ENCODE data around the gene SFN.
A peak's percentile ranks its signal among the peaks of the same experiment; 100 is the strongest.
"Not testable (repeated sequence)": the region's sequence is repeated elsewhere in the genome, so short reads cannot be mapped to it uniquely, and the experiment has no call there.

Gene SFN

GRCh38 chr1:26862781-26863684 lies at the start of gene SFN:
TSS of gene SFN (plus strand) at chr1:26863149. CDS start at chr1:26863213, 64 bp downstream.
- peak; percentile 63 for DNase-seq (ENCODE audit: low spot score)

DNA sequence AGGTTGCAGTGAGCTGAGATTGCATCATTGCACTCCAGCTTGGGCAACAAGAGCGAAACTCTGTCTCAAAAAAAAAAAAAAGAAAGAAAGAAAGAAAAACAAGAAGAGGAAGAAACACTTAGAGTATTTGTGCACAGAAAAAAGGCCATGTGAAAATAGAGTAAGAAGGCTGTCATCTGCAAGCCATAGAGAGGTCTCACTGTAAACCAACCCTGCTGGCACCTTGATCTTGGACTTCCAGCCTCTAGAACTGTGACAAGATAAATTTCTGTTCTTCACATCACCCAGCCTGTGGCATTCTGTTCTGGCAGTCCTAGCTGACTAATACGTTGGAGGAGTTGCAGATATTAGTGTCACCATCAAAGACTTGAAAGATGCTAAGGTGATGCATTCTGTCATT lies 48.6 kb upstream of the SFN start:
- DNase-seq (ENCODE audit: low spot score): no peak

- no peak for DNase-seq (ENCODE audit: low spot score)
Observed at GRCh38 chr1:26814893-26815292, 48.1 kb upstream of the SFN start.

DNA sequence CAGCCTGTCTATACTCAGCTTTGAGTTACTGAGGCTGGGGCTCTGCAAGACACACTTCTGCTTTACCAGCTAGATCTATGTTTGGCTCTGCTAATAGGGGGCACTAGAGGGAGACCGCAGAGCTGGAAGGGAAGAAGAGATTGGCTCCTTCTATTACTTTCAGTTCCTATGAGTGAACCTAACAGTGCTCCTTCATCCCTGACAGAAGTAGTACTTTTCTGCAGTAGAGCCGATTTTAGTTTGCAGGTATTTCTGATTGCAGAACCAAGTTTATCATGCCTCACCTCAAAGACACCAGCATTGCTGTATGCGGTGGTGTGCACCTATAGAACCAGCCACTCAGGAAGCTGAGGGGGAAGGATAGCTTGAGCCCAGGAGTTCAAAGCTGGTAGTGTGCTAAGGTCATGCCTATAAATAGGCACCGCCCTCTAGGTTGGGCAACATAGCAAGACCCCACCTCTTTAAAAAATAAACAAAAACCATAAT lies 42.1 kb upstream of the SFN start:
- no peak for DNase-seq (ENCODE audit: low spot score)

DNA sequence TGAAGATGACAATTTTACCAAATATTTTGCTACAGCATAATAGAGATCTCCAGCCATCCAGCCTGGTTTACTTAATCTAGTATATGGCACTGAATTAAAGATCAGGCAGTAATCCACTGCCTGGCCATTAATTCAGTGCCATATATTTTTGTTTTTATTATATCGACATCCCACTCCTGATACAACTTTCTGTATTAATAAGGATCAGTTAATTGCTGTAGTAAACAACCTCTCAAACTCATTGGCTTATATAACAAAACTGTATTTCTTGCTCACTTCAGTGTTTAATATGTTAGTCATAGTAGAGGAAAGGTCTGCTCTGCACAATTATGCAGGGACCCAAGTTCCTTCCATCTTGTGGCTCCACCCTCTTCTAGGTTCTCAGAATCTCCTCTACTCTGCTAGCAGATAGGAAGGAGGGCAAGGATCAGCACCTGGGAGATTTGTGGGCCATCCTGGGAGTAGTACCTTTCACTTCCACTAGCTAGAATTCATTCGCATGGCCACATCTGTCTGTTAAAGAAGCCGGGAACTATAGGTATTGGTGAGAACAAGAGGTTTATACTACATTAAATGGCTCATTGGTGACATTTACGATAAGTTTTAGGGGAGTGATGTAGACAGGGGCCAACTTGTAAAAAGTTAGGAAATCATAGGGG lies 40.1 kb upstream of the SFN start:
- DNase-seq (ENCODE audit: low spot score): no peak

GRCh38 chr1:26824731-26825130 lies 38.2 kb upstream of the SFN start:
- DNase-seq (ENCODE audit: low spot score): no peak

DNA sequence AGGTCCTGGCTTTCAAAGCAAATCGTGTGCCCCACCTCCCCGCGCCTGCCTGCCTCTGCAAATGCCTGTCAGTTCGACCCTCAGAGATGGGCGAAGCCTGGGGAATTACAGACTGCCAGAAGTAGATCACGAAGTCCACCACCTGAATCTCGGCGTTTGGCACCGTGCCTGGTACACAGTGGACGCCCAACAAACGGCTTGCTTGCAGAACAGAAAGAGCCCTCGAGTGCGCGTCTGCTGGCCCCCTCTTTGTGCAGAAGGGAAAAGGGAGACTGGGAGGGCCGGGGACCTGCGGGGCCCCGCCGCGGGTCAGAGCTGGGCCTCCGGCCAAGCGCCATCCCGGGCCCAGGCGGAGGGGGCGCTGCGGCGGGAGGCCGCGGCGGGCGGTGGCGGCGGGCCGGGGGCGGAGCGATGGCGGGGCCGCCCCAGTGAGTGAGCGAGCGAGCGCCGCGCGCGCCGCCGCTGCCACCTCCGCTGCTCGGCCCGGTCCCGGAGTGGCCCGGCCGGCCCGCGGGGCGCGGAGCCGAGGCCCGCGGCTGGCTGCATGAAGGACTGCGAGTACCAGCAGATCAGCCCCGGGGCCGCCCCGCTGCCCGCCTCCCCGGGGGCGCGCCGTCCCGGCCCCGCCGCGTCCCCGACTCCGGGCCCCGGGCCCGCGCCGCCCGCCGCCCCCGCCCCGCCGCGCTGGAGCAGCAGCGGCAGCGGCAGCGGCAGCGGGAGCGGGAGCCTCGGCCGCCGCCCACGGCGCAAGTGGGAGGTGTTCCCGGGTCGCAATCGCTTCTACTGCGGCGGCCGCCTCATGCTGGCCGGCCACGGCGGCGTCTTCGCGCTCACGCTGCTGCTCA lies 36.5 kb upstream of the SFN start, which contains the start of gene ZDHHC18:
TSS of gene ZDHHC18 (plus strand) at position 428 of the 845 bp plus-strand sequence. CDS start at position 545, 117 bp downstream.
- DNase-seq (ENCODE audit: low spot score): peak; percentile 44

DNA sequence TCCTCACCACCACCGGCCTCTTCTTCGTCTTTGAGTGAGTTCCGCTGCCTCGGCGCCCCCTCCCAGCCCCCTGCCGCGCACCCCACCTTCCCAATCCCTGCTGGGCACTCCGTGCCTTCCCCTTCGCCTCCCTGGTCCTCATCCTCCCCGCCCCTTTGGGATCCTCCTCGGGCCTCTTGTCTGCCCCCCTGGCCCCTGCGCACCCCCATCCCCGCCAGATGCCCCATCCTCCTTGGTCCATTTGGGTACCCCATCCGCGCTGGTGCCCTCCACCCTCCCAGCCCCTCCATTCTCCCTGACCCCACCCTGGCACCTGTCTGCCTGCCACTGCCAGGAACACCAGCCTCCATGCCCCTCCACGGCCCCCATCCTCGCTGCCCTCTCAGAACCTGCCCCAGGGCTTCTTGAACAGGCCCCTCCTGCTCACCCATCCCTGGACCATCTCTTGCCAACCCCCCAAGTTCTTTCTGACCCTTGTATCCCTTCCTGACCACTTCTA lies 35.8 kb upstream of the SFN start:
- no peak for DNase-seq (ENCODE audit: low spot score)

GRCh38 chr1:26827663-26828062 lies 35.3 kb upstream of the SFN start:
- DNase-seq (ENCODE audit: low spot score): no peak

GRCh38 chr1:26828411-26828991 lies 34.4 kb upstream of the SFN start:
- DNase-seq (ENCODE audit: low spot score): no peak

DNA sequence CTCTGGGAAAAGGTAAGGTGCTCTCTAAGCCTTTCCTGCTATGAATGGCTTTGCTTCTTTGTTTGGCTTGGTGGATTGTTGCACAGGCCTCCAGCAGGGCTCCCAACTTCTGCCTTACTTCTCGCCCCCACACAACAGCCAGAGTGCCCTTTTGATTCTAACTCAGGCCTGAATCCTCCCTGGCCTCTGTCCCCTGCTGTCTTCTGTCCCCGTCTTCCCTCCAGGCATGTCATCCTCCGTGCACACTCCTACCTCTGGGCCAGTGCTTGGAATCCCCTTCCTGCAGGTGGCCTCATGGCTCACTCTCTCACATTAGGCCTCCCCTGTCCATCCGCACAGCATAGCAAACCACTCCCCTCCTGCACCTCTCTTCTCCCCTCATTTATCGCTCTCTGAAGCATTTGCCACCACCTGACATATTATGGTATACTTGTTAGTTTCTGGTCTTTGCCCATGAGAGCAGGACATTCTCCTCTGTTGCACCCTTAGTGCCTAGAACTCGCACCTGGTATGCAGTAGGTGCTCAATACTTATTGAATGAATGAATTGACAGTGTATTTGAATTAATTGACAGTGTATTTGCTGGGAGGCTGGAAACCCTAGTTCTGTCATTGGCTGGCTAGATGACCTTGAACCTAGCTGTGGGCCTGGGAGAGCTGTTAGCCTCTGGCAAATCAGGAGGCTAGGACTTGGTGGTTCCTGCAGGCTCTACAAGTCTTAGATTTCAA lies 33.6 kb upstream of the SFN start:
- no peak for DNase-seq (ENCODE audit: low spot score)

- no peak for DNase-seq (ENCODE audit: low spot score)
Observed at GRCh38 chr1:26831059-26831458, 31.9 kb upstream of the SFN start.

- no peak for DNase-seq (ENCODE audit: low spot score)
Observed at GRCh38 chr1:26831546-26832248, 31.3 kb upstream of the SFN start.

DNA sequence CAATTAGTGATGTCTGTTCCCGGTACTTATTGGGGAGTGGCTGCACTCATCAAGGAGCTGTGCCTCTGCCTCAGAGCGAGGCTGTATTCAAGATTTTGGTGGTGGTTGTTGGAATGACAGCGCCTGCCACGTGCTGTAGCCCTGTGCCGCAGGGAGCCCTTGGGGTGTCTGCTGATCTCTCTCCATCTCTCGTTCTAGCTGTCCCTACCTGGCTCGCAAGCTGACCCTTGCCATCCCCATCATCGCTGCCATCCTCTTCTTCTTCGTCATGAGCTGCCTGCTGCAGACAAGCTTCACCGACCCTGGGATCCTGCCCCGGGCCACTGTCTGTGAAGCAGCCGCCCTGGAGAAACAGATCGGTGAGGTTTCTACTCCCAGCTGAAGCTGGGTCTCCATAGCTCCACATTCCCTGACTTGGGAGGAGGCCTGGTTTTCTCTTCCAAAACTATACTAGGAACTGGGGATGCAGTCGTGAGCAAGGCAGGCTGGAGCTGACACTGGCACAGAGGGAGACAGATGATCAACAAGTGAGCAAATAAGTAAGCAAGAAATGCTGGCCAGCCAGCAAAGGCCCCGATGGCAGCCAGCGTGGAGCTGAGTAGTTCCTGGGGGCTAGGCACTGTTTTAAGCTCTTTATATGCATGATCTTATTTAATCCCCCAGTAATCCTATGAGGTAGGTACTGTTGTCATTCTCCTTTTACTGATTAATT lies 30.5 kb upstream of the SFN start:
- no peak for DNase-seq (ENCODE audit: low spot score)

DNA sequence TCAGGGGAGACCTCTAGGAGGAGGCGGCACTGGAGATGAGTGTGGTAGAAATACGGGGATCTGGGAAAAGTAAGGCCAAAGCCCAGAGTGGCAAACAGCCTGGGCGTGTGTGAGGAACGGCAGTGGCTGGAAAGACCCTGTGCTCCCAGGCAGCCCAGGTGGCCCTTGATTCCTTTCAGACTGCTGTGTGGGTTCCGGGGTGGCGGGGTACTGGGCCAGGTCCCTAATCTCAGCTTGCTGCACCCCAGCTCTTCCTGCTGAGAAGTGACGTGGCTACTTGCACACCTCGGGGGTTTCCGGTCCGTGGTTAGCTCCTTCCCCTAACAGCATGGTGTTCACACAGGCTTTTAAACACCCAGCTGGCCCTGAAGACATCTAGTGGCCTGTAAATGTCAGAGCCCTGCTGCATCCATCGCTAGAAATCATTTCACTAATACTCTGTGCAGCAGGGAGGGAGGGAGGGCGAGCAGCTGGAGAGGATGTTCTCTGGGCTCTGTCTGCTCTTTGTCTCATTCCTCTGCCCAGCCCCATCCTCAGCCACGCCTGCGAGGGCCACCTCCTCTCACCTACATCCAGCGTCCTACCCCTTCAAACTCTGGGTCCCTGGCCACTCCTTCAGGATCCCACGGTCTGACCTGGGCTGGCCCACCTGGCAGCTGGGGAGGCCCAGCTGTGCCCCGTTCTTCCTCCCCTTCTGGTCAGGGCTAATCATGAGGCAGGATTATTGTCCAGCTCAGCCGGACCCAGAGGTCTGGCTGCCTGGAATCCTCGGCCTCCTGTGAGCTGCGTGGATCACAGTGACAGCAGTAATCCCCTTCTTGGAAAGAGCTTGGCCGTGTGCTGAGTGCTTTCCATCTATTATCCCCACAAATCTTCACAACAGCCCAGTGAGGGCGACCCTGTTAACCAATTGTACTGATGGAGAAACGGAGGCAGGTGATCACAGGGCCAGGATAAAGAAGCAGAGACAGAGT lies 29.2 kb upstream of the SFN start:
- no peak for DNase-seq (ENCODE audit: low spot score)

GRCh38 chr1:26837665-26838064 lies 25.3 kb upstream of the SFN start:
- not testable (repeated sequence) for DNase-seq (ENCODE audit: low spot score)

DNA sequence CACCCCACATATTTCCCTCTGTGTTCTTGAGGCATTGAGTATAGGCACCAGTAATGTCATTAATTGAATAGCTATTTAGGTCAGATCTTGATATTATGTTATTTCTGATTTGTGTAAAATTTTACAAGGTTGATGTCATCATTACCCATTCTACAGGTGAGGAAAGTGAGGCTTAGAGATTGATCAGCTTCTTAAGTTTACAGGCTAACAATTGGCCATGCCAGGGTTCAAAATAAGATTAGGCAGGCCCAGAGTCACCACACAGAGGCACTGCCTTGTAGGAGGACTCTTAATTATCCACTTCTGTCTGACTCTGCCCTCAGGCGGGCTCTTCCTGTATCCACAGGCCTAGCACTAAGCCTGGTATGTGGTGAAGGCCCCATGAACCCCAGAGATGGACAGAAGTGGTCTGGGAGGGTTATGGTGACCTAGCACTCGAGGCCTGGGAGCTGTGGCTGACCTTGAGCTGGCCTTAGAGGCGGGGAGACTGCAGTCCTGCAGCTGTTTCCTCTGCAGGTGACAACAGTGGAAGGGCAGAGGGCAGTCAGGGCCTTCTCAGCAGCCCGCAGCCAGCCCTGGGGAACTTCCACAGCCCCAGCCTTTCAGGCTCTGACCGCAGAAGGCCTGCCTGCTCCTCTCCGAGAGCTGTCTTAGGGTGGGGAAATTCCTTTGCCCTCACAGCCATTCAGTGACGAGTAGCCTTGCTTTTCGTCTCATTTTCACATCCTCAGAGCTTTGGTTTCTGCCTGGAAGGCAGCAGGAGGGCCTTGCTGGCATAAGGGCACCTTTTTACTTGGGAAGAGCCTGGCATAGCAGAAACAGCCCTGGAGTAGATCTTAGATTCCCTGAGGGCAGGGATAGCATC lies 24.2 kb upstream of the SFN start:
- DNase-seq (ENCODE audit: low spot score): no peak
